GM18499 (cell line): Measurements from ENCODE around the gene NCEH1.
A peak's percentile ranks its signal among the peaks of the same experiment; 100 is the strongest.

Experiments
- ATAC-seq: cut with Tn5 transposase; IDR thresholded peaks from one replicate; pipeline ENCODE4 v1.9.1; 2021; ENCODE audit warnings: moderate number of reproducible peaks; ENCODE audit not compliant: insufficient read depth, unreplicated experiment

NCEH1 gene

GRCh38 chr3:172592898-172593669 lies 117.8 kb downstream of the NCEH1 start:
- ATAC-seq: no peak

- peak; percentile 81 for ATAC-seq
These were observed 118.7 kb downstream of the NCEH1 start for GRCh38 chr3:172591876-172592771.

- ATAC-seq: no peak
These were observed 119.7 kb downstream of the NCEH1 start for GRCh38 chr3:172591125-172591605.

DNA sequence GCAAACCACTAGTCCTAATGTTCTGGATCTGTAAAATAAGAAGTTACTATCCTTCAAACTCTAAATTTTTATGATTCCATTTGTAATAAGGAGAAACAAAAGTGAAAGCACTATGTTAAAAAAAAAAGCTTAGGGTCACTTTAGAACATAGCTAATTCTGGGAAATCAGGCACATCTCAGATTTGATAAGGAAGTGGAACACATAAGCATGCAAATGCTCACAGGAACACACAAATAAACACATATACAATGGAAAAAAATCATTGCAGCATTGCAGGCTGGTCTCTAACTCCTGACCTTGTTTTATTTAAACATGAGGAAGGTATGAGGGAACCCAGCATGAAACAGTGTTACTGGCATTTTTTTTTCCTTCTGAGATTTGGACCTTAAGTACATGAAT lies 124.4 kb downstream of the NCEH1 start:
- ATAC-seq: no peak

DNA sequence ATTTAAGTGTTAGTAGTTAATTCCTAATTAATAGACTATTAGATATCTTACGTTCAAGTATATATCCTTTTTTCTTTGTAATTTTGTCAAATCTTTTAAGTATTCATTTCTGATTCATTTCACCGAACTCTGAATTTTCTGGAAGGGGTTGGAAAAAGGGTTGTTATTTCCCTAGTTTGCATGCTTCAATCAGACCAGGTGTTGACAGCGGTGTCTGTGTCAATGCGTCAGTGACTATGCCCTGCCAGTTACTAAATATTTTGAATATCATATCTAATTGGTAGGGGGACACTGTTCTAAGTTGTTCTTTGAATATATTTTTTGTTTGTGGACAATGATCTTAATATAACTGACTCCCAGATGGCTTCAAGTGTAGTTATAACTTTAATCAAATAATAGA lies 124.9 kb downstream of the NCEH1 start:
- no peak for ATAC-seq

GRCh38 chr3:172582712-172583111 lies 128.2 kb downstream of the NCEH1 start:
- ATAC-seq: no peak

DNA sequence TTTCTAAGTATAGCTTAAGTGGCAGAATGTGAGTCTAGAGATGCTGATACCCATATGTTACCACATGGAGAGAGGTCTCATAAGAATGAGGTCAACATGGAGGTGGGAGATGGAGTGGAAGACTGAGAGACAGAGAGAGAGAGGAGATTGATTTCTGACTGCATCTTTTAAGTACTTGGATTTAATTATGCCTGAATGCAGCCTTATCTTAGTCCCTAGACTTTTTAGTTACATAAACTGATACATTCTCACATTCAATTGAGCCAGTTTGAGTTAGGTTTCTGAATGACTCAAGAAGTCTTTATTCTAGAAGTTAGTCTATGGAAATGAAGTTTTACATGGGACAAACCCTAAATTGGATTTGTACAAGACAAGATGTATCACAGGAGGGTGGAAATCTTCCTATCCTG lies 129.1 kb downstream of the NCEH1 start:
- ATAC-seq: no peak

- peak; percentile 75 for ATAC-seq
These were observed 130.0 kb downstream of the NCEH1 start for GRCh38 chr3:172580680-172581401.
